ENCODE results near the gene CSNK1G2. TPM values are rescaled to one million over a fixed set of nuclear protein-coding genes. Genes with fewer than 3 reads are reported as not detected.

The CSNK1G2 gene
- total RNA-seq, 1 experiment from 2014 or later, result 59.2 TPM

DNA sequence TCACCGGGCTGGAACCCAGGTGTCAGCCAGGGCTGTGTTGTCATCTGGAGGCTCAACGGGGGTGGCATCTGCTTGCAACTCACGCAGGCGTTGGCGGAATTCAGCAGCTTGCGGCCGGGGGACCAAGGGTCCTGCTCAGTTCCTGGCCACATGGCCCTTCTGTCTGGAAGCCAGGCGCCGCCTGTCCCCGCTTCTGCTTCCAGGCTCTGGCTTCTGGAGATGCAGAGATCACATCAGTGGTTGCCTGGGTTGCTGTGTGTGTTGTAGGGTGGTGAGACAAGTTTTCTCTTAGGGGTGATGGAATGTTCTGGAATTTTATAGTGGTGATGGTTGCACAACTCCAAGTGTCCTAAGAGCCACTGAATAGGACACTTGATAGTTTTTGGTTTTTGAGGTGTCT lies 30.8 kb upstream of the CSNK1G2 start:
- no peak for DNase-seq

GRCh38 chr19:1911098-1911497 lies 29.9 kb upstream of the CSNK1G2 start:
- H3K36me3 Mint-ChIP-seq (ENCODE audit: insufficient read depth, unreplicated experiment), result peaks cover 19% of the 10 kb centered on the region
- BruUV-seq (replicated peaks), result no TSS peak
- H3K27me3 Mint-ChIP-seq (ENCODE audit: unreplicated experiment), result no peaks in the 10 kb centered on the region
- no peak overlapping the region for H3K27ac Mint-ChIP-seq (ENCODE audit: unreplicated experiment)
- H3K4me3 Mint-ChIP-seq (ENCODE audit: low read depth, unreplicated experiment), result no peak overlapping the region
- intact Hi-C loops (cut with micrococcal nuclease; ENCODE audit: unreplicated experiment), result no loop called here
- H3K9me3 Mint-ChIP-seq (ENCODE audit: low read depth, unreplicated experiment), result no peaks in the 10 kb centered on the region
- CTCF ChIA-PET, result no interaction called here
- no peak for TF ChIP-seq CTCF (IDR thresholded peaks at IDR 0.05; ENCODE audit: unreplicated experiment)
- DNase-seq, result no peak
- no peaks in the 10 kb centered on the region for H3K4me1 Mint-ChIP-seq (ENCODE audit: low read depth, unreplicated experiment)

More for the DNA sequence above, 30.8 kb upstream of the CSNK1G2 start:
- TF ChIP-seq CTCF (IDR thresholded peaks at IDR 0.05; ENCODE audit: unreplicated experiment), result no peak
- intact Hi-C loops (cut with micrococcal nuclease; ENCODE audit: unreplicated experiment), result no loop called here
- Mint-ChIP-seq H3K4me1 (ENCODE audit: low read depth, unreplicated experiment) (no peaks in the 10 kb centered on the region), H3K36me3 (ENCODE audit: insufficient read depth, unreplicated experiment) (peaks cover 28% of the 10 kb centered on the region), H3K27ac (ENCODE audit: unreplicated experiment) (no peak overlapping the region), H3K27me3 (ENCODE audit: unreplicated experiment) (no peaks in the 10 kb centered on the region), H3K9me3 (ENCODE audit: low read depth, unreplicated experiment) (no peaks in the 10 kb centered on the region), H3K4me3 (ENCODE audit: low read depth, unreplicated experiment) (no peak overlapping the region)
- CTCF ChIA-PET, result no interaction called here
- no TSS peak for BruUV-seq (replicated peaks)

GRCh38 chr19:1911995-1912394 lies 29.0 kb upstream of the CSNK1G2 start:
- DNase-seq, result no peak
- TF ChIP-seq CTCF (IDR thresholded peaks at IDR 0.05; ENCODE audit: unreplicated experiment), result no peak
- no peak overlapping the region for H3K27ac Mint-ChIP-seq (ENCODE audit: unreplicated experiment)
- no peaks in the 10 kb centered on the region for H3K9me3 Mint-ChIP-seq (ENCODE audit: low read depth, unreplicated experiment)
- intact Hi-C loops (cut with micrococcal nuclease; ENCODE audit: unreplicated experiment), result no loop called here
- H3K36me3 Mint-ChIP-seq (ENCODE audit: insufficient read depth, unreplicated experiment), result peaks cover 17% of the 10 kb centered on the region
- no peaks in the 10 kb centered on the region for H3K4me1 Mint-ChIP-seq (ENCODE audit: low read depth, unreplicated experiment)
- no TSS peak for BruUV-seq (replicated peaks)
- no peaks in the 10 kb centered on the region for H3K27me3 Mint-ChIP-seq (ENCODE audit: unreplicated experiment)
- no peak overlapping the region for H3K4me3 Mint-ChIP-seq (ENCODE audit: low read depth, unreplicated experiment)
- CTCF ChIA-PET, result no interaction called here

GRCh38 chr19:1912760-1913505 lies 28.0 kb upstream of the CSNK1G2 start:
- Mint-ChIP-seq H3K9me3 (ENCODE audit: low read depth, unreplicated experiment) (no peaks in the 10 kb centered on the region), H3K36me3 (ENCODE audit: insufficient read depth, unreplicated experiment) (peaks cover 8% of the 10 kb centered on the region), H3K4me3 (ENCODE audit: low read depth, unreplicated experiment) (no peak overlapping the region), H3K27me3 (ENCODE audit: unreplicated experiment) (no peaks in the 10 kb centered on the region), H3K4me1 (ENCODE audit: low read depth, unreplicated experiment) (no peaks in the 10 kb centered on the region), H3K27ac (ENCODE audit: unreplicated experiment) (no peak overlapping the region)
- DNase-seq, result no peak
- no peak for TF ChIP-seq CTCF (IDR thresholded peaks at IDR 0.05; ENCODE audit: unreplicated experiment)
- no TSS peak for BruUV-seq (replicated peaks)
- CTCF ChIA-PET, result no interaction called here
- intact Hi-C loops (cut with micrococcal nuclease; ENCODE audit: unreplicated experiment), result no loop called here
